SK-N-SH (cell line): ENCODE measurements around the gene EEF1AKMT3. TPM values are rescaled to one million over a fixed set of nuclear protein-coding genes. Genes with fewer than 3 reads are reported as not detected.
A peak's percentile ranks its signal among the peaks of the same experiment; 100 is the strongest.

Experiments
- CHD2 ChIP-seq: fragments of 150-350 bp; IDR thresholded peaks from 2 replicates; pipeline ENCODE4 v1.6.1; 2018; ENCODE audit warnings: low read length; ENCODE audit not compliant: partially characterized antibody
- CTCF ChIP-seq: fragments of 200-600 bp; sonication (generic); IDR thresholded peaks from 2 replicates; pipeline ENCODE4 v1.6.1; 2017; ENCODE audit warnings: antibody characterized with exemption, mild to moderate bottlenecking, moderate library complexity
- ELF1 ChIP-seq: IDR thresholded peaks from 2 replicates; pipeline ENCODE4 v1.4.0; 2012
- EZH2phosphoT487 ChIP-seq: fragments of 200-600 bp; sonication (generic); IDR thresholded peaks from 2 replicates; pipeline ENCODE4 v1.6.1; 2017; ENCODE audit warnings: low read depth, mixed run types, mild to moderate bottlenecking, antibody characterized with exemption, moderate library complexity, borderline replicate concordance
- FOSL2 ChIP-seq: IDR thresholded peaks from 2 replicates; pipeline ENCODE4 v1.4.0; 2012; ENCODE audit warnings: low read depth, mild to moderate bottlenecking, moderate library complexity, borderline replicate concordance
- FOXJ3 ChIP-seq: sonication (generic); formaldehyde crosslinking; IDR thresholded peaks from 2 replicates; pipeline ENCODE4 v1.5.1; 2020; ENCODE audit warnings: mild to moderate bottlenecking, missing genetic modification reagents
- JUND ChIP-seq: IDR thresholded peaks from 2 replicates; pipeline ENCODE4 v1.4.0; 2012
- MAX ChIP-seq: IDR thresholded peaks from 2 replicates; pipeline ENCODE4 v1.4.0; 2012; ENCODE audit warnings: low read depth
- NFIC ChIP-seq: IDR thresholded peaks from 2 replicates; pipeline ENCODE4 v1.4.0; 2012; ENCODE audit warnings: borderline replicate concordance
- NRF1 ChIP-seq: IDR thresholded peaks from 2 replicates; pipeline ENCODE4 v1.6.1; 2012; ENCODE audit warnings: low read depth, mild to moderate bottlenecking, low read length
- POLR2AphosphoS5 ChIP-seq: IDR thresholded peaks from 2 replicates; pipeline ENCODE4 v1.6.1; 2012; ENCODE audit warnings: low read depth, low read length
- RAD21 ChIP-seq: IDR thresholded peaks from 2 replicates; pipeline ENCODE4 v1.6.1; 2012; ENCODE audit warnings: mild to moderate bottlenecking, low read length
- RFX5 ChIP-seq: IDR thresholded peaks from 2 replicates; pipeline ENCODE4 v1.6.1; 2012; ENCODE audit warnings: mild to moderate bottlenecking, improper control_type of control experiment, low read length
- RXRA ChIP-seq: IDR thresholded peaks from 2 replicates; pipeline ENCODE4 v1.4.0; 2012; ENCODE audit warnings: low read depth, mild to moderate bottlenecking, borderline replicate concordance
- SIN3A ChIP-seq: IDR thresholded peaks from 2 replicates; pipeline ENCODE4 v1.6.1; 2012; ENCODE audit warnings: low read depth, mild to moderate bottlenecking, low read length, moderate library complexity, borderline replicate concordance
- TAF1 ChIP-seq: IDR thresholded peaks from 2 replicates; pipeline ENCODE4 v1.6.1; 2012; ENCODE audit warnings: low read depth, mild to moderate bottlenecking, low read length, moderate library complexity, borderline replicate concordance
- USF1 ChIP-seq: IDR thresholded peaks from 2 replicates; pipeline ENCODE4 v1.4.0; 2012; ENCODE audit warnings: low read depth, borderline replicate concordance
- USF2 ChIP-seq: fragments of 150-350 bp; IDR thresholded peaks from 2 replicates; pipeline ENCODE4 v1.6.1; 2017; ENCODE audit warnings: antibody characterized with exemption, low read length, low read depth, borderline replicate concordance
- YY1 ChIP-seq: IDR thresholded peaks from 2 replicates; pipeline ENCODE4 v1.4.0; 2012; ENCODE audit warnings: low read depth, mild to moderate bottlenecking
- ZBTB33 ChIP-seq: IDR thresholded peaks from 2 replicates; pipeline ENCODE4 v1.4.0; 2012; ENCODE audit warnings: low read depth, borderline replicate concordance
- polyA plus RNA-seq, 3 experiments: library from polyadenylated mRNA; depleted of rRNA; stranded (reverse); fragments of >200 nt; gene quantifications; 2 replicates each; pipeline ENCODE4 v1.2.3, GENCODE V29; 2012

The EEF1AKMT3 gene
- polyA plus RNA-seq, 1 of the 3 experiments (the other 2 are of a cell fraction): 10.3 TPM

- TF ChIP-seq CHD2 (peak; percentile 86), ZBTB33 (peak; percentile 91; the same call in 1 of the 2 replicates), RAD21 (peak; percentile 35; the same call in 1 of the 2 replicates), EZH2phosphoT487 (no peak), RXRA (no peak), JUND (no peak; the same call in 1 of the 2 replicates), SIN3A (peak; percentile 92), YY1 (peak; percentile 73), MAX (peak; percentile 88), POLR2AphosphoS5 (peak; percentile 92), ELF1 (peak; percentile 80; the same call in 1 of the 2 replicates), RFX5 (no peak), FOSL2 (peak; percentile 2; the same call in 1 of the 2 replicates), USF2 (no peak), TAF1 (peak; percentile 91), FOXJ3 (peak; percentile 43; the same call in 1 of the 2 replicates), USF1 (no peak), NRF1 (no peak), NFIC (no peak), CTCF (peak; percentile 95)
Observed at GRCh38 chr12:57782608-57783465, 10.4 kb downstream of the EEF1AKMT3 start, which contains the start of gene TSFM (continued).
